HG02981 (cell line): ENCODE measurements around the gene INTS2.

Experiments used
- ATAC-seq: cut with Tn5 transposase; IDR thresholded peaks from one replicate; pipeline ENCODE4 v1.9.1; 2021; ENCODE audit warnings: mild to moderate bottlenecking, moderate library complexity; ENCODE audit not compliant: unreplicated experiment

Gene INTS2

GRCh38 chr17:61856035-61856434, 71.7 kb downstream of the INTS2 start:
- no peak for ATAC-seq

GRCh38 chr17:61852857-61853256, 74.9 kb downstream of the INTS2 start:
- ATAC-seq: no peak

GRCh38 chr17:61849674-61850073, 78.1 kb downstream of the INTS2 start:
- ATAC-seq: no peak

- no peak for ATAC-seq
These were observed 78.9 kb downstream of the INTS2 start for GRCh38 chr17:61848896-61849295.

- ATAC-seq: no peak
These were observed 79.5 kb downstream of the INTS2 start for GRCh38 chr17:61848247-61848646.

- no peak for ATAC-seq
These were observed 80.1 kb downstream of the INTS2 start for GRCh38 chr17:61847659-61848058.

- no peak for ATAC-seq
These were observed 80.9 kb downstream of the INTS2 start for GRCh38 chr17:61846761-61847375.

- ATAC-seq: no peak
These were observed 81.7 kb downstream of the INTS2 start for GRCh38 chr17:61846088-61846487.

- ATAC-seq: no peak
These were observed 84.3 kb downstream of the INTS2 start for GRCh38 chr17:61843435-61843834.

GRCh38 chr17:61842899-61843298, 84.9 kb downstream of the INTS2 start:
- no peak for ATAC-seq

- ATAC-seq: no peak
These were observed 88.4 kb downstream of the INTS2 start for GRCh38 chr17:61839300-61839786.

GRCh38 chr17:61837175-61838051, 90.4 kb downstream of the INTS2 start:
- ATAC-seq: no peak

- ATAC-seq: no peak
These were observed 91.3 kb downstream of the INTS2 start for GRCh38 chr17:61836266-61837174.

GRCh38 chr17:61835606-61836005, 92.2 kb downstream of the INTS2 start:
- no peak for ATAC-seq

GRCh38 chr17:61834610-61835009, 93.2 kb downstream of the INTS2 start:
- ATAC-seq: no peak

- ATAC-seq: no peak
These were observed 94.1 kb downstream of the INTS2 start for GRCh38 chr17:61833536-61834193.

- no peak for ATAC-seq
These were observed 95.3 kb downstream of the INTS2 start for GRCh38 chr17:61832463-61832862.

- no peak for ATAC-seq
These were observed 96.7 kb downstream of the INTS2 start for GRCh38 chr17:61831099-61831498.

- ATAC-seq: no peak
These were observed 99.1 kb downstream of the INTS2 start for GRCh38 chr17:61828694-61829093.

- no peak for ATAC-seq
These were observed 100.0 kb downstream of the INTS2 start for GRCh38 chr17:61827649-61828395.
